AG09319 (cell line): ENCODE measurements around the gene QTRT2.

Experiments
- DNase-seq: peaks from one replicate; pipeline ENCODE4 v3.0.0-alpha.2; 2010; ENCODE audit warnings: low read depth; ENCODE audit errors: extremely low read depth
- TF ChIP-seq, protein P1 (sequence below): IDR thresholded peaks from 2 replicates; pipeline ENCODE4 v1.5.1; 2011; ENCODE audit warnings: low read depth, mild to moderate bottlenecking, inconsistent platforms, low read length, moderate library complexity

Gene QTRT2

DNA sequence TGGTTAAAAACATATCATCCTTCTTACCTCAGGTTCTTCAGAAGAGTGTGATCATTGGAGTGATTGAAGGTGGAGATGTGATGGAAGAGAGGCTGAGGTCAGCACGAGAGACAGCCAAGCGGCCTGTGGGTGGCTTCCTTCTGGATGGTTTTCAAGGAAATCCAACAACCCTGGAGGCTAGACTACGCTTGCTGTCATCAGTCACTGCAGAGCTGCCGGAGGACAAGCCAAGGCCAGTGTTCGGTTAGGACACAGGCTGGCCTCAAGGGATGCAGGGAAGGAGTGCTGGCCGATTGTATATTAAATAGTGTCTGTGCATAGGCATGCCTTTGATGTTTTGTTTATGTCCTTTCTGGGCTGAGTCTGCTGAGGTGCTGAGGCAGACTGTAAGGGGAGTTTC, 20.2 kb downstream of the QTRT2 start:
- DNase-seq: no peak
- TF ChIP-seq, protein P1, sequence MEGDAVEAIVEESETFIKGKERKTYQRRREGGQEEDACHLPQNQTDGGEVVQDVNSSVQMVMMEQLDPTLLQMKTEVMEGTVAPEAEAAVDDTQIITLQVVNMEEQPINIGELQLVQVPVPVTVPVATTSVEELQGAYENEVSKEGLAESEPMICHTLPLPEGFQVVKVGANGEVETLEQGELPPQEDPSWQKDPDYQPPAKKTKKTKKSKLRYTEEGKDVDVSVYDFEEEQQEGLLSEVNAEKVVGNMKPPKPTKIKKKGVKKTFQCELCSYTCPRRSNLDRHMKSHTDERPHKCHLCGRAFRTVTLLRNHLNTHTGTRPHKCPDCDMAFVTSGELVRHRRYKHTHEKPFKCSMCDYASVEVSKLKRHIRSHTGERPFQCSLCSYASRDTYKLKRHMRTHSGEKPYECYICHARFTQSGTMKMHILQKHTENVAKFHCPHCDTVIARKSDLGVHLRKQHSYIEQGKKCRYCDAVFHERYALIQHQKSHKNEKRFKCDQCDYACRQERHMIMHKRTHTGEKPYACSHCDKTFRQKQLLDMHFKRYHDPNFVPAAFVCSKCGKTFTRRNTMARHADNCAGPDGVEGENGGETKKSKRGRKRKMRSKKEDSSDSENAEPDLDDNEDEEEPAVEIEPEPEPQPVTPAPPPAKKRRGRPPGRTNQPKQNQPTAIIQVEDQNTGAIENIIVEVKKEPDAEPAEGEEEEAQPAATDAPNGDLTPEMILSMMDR: no peak

DNA sequence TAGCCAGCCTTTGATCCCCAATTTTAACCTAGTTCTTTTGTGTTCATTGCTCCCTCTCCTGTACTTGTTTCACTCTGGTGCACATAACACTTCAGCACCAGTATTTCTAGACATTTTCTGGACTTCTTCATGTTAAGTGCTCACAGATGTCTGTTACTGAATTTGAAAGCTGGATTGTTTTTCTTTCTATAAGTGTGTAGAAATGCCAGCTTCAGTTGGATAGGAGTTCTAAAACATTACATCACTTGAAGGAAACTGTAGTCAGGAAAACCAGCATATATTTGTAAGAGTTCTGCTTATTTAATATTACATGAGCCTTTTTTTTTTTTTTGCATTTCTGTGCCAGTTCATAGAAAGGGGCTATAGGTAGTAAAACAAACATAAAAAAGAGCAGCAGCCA, 21.6 kb downstream of the QTRT2 start:
- no peak for DNase-seq
- TF ChIP-seq, protein P1: no peak

DNA sequence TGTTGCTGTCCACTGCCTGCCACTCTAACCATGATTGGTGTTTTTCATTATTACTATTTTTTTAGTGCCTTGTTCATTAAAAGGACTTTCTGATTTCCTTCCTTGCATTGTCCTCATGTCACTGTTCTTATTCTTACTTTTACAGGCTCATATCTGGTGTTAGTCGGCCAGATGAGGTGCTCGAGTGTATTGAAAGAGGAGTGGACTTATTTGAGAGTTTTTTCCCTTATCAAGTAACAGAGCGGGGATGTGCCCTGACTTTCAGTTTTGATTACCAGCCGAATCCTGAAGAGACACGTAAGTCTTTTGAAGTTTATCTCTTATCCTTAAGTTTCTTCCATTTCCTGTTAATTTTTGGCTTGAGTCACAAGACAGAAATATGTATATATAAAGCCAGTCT, 23.2 kb downstream of the QTRT2 start:
- no peak for DNase-seq
- TF ChIP-seq, protein P1: no peak

DNA sequence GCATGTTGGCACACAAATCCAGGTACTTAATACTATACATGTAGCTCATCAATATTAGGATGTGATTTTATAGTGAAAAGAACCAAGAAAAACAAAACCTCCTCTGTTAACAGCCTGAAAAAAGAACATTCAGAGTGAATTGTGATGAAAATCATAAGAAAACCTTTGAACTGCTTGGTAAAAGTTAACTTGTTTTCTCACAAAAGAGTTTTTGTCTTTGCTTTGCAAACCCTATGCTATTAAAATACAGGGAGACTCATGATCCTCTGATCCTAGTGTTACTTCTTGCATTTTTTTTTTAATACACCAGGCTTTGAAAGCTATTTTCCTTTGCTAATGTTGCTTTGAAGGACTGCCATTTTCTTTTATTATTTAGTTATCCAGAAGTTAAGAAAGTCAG, 23.7 kb downstream of the QTRT2 start:
- TF ChIP-seq, protein P1: no peak
- DNase-seq: no peak

DNA sequence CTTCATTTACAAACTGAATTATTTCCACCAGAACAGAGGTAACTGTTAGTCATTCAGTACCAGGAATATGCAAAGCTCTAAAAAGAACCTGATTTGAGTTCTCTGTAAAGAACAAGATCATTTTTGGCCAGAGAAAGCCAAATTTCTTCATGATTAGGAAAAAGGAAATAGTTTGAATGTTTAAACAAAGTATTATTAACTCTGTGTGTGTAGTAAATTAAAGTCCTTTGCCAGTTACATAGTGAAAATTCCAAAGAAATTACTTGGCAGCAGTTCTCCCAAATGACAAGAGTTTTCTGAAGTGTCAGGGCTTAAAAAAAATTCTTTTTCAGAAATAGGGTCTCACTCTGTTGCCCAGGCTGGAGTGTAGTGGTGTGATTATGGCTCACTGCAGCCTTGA, 24.5 kb downstream of the QTRT2 start:
- DNase-seq: no peak
- TF ChIP-seq, protein P1: no peak

DNA sequence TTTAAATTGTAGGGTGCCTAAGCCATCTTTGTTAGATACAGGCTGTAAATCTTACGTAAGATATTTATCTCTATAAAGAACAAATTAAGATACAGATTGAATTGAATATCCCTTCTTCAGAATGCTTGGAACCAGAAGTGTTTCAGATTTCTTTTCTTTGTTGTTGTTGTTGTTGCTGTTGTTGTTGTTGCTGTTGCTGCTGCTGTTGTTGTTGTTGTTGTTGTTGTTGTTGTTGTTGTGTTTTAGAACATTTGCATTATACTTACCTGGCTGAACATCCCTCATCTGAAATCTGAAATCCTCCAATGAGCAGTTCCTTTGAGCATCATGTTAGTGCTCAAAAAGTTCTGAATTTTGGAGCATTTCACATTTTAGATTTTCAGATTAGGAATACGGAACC, 26.6 kb downstream of the QTRT2 start:
- DNase-seq: no peak
- TF ChIP-seq, protein P1: no peak

DNA sequence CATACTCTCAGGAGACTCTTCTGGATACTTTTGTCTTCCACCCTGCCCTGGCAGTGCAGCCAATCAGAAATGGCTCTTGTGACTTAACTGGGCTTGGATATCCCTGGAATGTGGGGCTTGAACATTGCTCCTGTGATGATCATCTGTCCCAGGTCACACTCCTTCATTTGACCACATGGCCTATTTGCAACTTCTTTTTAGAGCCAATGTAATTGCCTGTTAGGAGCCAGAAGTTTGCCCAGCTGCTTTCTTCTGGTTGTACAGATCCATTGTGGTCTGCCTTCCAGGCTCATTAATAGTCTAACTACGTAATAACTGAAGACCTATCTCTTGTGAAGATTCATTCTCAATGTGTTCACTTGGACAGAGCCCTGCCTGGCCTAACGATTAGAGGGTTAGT, 29.8 kb downstream of the QTRT2 start:
- DNase-seq: no peak
- TF ChIP-seq, protein P1: no peak
